ENCODE measurements around the gene MRPS10. TPM values are rescaled to one million over a fixed set of nuclear protein-coding genes. Genes with fewer than 3 reads are reported as not detected.
A peak's percentile ranks its signal among the peaks of the same experiment; 100 is the strongest.
"Not testable (repeated sequence)": the region's sequence is repeated elsewhere in the genome, so short reads cannot be mapped to it uniquely, and the experiment has no call there.

Gene MRPS10
- total RNA-seq, 1 donor from 2014 or later, result 27.3 TPM

- Mint-ChIP-seq H3K4me1 (ENCODE audit: unreplicated experiment) (peaks cover 12% of the 10 kb centered on the region), H3K27ac (peak overlapping the region; percentile 48), H3K4me3 (no peak overlapping the region), H3K27me3 (no peaks in the 10 kb centered on the region), H3K36me3 (peaks cover 4% of the 10 kb centered on the region), H3K9me3 (no peaks in the 10 kb centered on the region)
- no peak for DNase-seq (ENCODE audit: extremely low spot score, unreplicated experiment)
- no peak for TF ChIP-seq CTCF (conservative IDR thresholded peaks at IDR 0.05)
These were observed 3.9 kb upstream of the MRPS10 start for GRCh38 chr6:42221546-42221945.

GRCh38 chr6:42220807-42221206, 3.1 kb upstream of the MRPS10 start:
- Mint-ChIP-seq H3K27me3 (no peaks in the 10 kb centered on the region), H3K4me1 (ENCODE audit: unreplicated experiment) (peaks cover 10% of the 10 kb centered on the region), H3K9me3 (no peaks in the 10 kb centered on the region), H3K27ac (peak overlapping the region; percentile 59), H3K36me3 (peaks cover 4% of the 10 kb centered on the region), H3K4me3 (no peak overlapping the region)
- TF ChIP-seq CTCF (conservative IDR thresholded peaks at IDR 0.05), result no peak
- no peak for DNase-seq (ENCODE audit: extremely low spot score, unreplicated experiment)

- peaks cover 16% of the 10 kb centered on the region for H3K36me3 Mint-ChIP-seq
- H3K4me1 Mint-ChIP-seq (ENCODE audit: unreplicated experiment), result peaks cover 14% of the 10 kb centered on the region
- no peak for TF ChIP-seq CTCF (conservative IDR thresholded peaks at IDR 0.05)
- no peaks in the 10 kb centered on the region for H3K27me3 Mint-ChIP-seq
- no peak for DNase-seq (ENCODE audit: extremely low spot score, unreplicated experiment)
- H3K27ac Mint-ChIP-seq, result peak overlapping the region; percentile 97
- H3K9me3 Mint-ChIP-seq, result no peaks in the 10 kb centered on the region
- peak overlapping the region; percentile 99 for H3K4me3 Mint-ChIP-seq
These were observed 523 bp downstream of the MRPS10 start for GRCh38 chr6:42217157-42217518.

GRCh38 chr6:42216495-42216894, 1.2 kb downstream of the MRPS10 start:
- H3K4me1 Mint-ChIP-seq (ENCODE audit: unreplicated experiment), result peaks cover 14% of the 10 kb centered on the region
- not testable (repeated sequence) for H3K27me3 Mint-ChIP-seq; H3K9me3 Mint-ChIP-seq; DNase-seq (ENCODE audit: extremely low spot score, unreplicated experiment)
- peaks cover 16% of the 10 kb centered on the region for H3K36me3 Mint-ChIP-seq
- peak overlapping the region; percentile 62 for H3K27ac Mint-ChIP-seq
- H3K4me3 Mint-ChIP-seq, result peak overlapping the region; percentile 83

GRCh38 chr6:42212442-42212841, 5.2 kb downstream of the MRPS10 start:
- H3K36me3 Mint-ChIP-seq, result peaks cover 22% of the 10 kb centered on the region

GRCh38 chr6:42211726-42212125, 5.9 kb downstream of the MRPS10 start:
- H3K4me1 Mint-ChIP-seq (ENCODE audit: unreplicated experiment), result peaks cover 6% of the 10 kb centered on the region
- H3K27me3 Mint-ChIP-seq, result no peaks in the 10 kb centered on the region
- no peak overlapping the region for H3K27ac Mint-ChIP-seq
- H3K4me3 Mint-ChIP-seq, result no peak overlapping the region
- no peak for DNase-seq (ENCODE audit: extremely low spot score, unreplicated experiment)
- peaks cover 20% of the 10 kb centered on the region for H3K36me3 Mint-ChIP-seq
- no peaks in the 10 kb centered on the region for H3K9me3 Mint-ChIP-seq
- no peak for TF ChIP-seq CTCF (conservative IDR thresholded peaks at IDR 0.05)

More at GRCh38 chr6:42212442-42212841, 5.2 kb downstream of the MRPS10 start:
- no peak for DNase-seq (ENCODE audit: extremely low spot score, unreplicated experiment)
- Mint-ChIP-seq H3K27me3 (no peaks in the 10 kb centered on the region), H3K27ac (no peak overlapping the region), H3K4me1 (ENCODE audit: unreplicated experiment) (peaks cover 10% of the 10 kb centered on the region), H3K9me3 (no peaks in the 10 kb centered on the region), H3K4me3 (no peak overlapping the region)
- TF ChIP-seq CTCF (conservative IDR thresholded peaks at IDR 0.05), result no peak

Data from type B pancreatic cell (in vitro differentiated cells).